Karpas-422 (cell line): ENCODE measurements around the gene SPAG9. TPM values are rescaled to one million over a fixed set of nuclear protein-coding genes. Genes with fewer than 3 reads are reported as not detected.
A peak's percentile ranks its signal among the peaks of the same experiment; 100 is the strongest.

ENCODE experiments used
- DNase-seq: peaks from one replicate; pipeline ENCODE4 v3.0.0-alpha.2; 2015
- H2AFZ ChIP-seq: fragments of 200-600 bp; sonication (generic); 2 replicates; pipeline ENCODE4 v1.6.1; 2014; ENCODE audit warnings: antibody characterized with exemption, low read length, mixed read lengths
- H3K27ac ChIP-seq: fragments of 200-600 bp; sonication (generic); 2 replicates; pipeline ENCODE4 v1.5.1; 2014; ENCODE audit warnings: mild to moderate bottlenecking, low read length, moderate library complexity
- H3K27me3 ChIP-seq: fragments of 200-600 bp; sonication (generic); 2 replicates; pipeline ENCODE4 v1.6.1; 2014; ENCODE audit warnings: low read length, mixed read lengths
- H3K36me3 ChIP-seq: fragments of 200-600 bp; sonication (generic); 2 replicates; pipeline ENCODE4 v1.6.1; 2014; ENCODE audit warnings: low read length, mixed read lengths; ENCODE audit not compliant: insufficient read depth
- H3K4me1 ChIP-seq: fragments of 200-600 bp; sonication (generic); 2 replicates; pipeline ENCODE4 v1.6.1; 2014; ENCODE audit warnings: mild to moderate bottlenecking, low read length, mixed read lengths
- H3K4me2 ChIP-seq: fragments of 200-600 bp; sonication (generic); 2 replicates; pipeline ENCODE4 v1.6.1; 2014; ENCODE audit warnings: low read length, low read depth, mild to moderate bottlenecking; ENCODE audit not compliant: poor library complexity, severe bottlenecking
- H3K4me3 ChIP-seq: fragments of 200-600 bp; sonication (generic); 2 replicates; pipeline ENCODE4 v1.5.1; 2014; ENCODE audit warnings: mild to moderate bottlenecking, antibody characterized with exemption, low read length, mixed read lengths
- H3K79me2 ChIP-seq: fragments of 200-600 bp; sonication (generic); 2 replicates; pipeline ENCODE4 v1.6.1; 2014; ENCODE audit warnings: mild to moderate bottlenecking, low read length, mixed read lengths
- H3K9ac ChIP-seq: fragments of 200-600 bp; sonication (generic); 2 replicates; pipeline ENCODE4 v1.6.0; 2014; ENCODE audit warnings: low read length
- H3K9me2 ChIP-seq: fragments of 200-600 bp; sonication (generic), shearing (Covaris generic); replicated peaks from 2 replicates; pipeline ENCODE4 v1.6.0; 2014; ENCODE audit warnings: mild to moderate bottlenecking, low read length, moderate library complexity; ENCODE audit not compliant: insufficient read depth
- H3K9me3 ChIP-seq: fragments of 300-700, 200-600 bp; sonication (generic); 2 replicates; pipeline ENCODE4 v1.6.1; 2014; ENCODE audit warnings: low read length, mixed read lengths
- H4K20me1 ChIP-seq: fragments of 200-600 bp; sonication (generic); 2 replicates; pipeline ENCODE4 v1.6.1; 2014; ENCODE audit warnings: mild to moderate bottlenecking, antibody characterized with exemption, low read length, low read depth; ENCODE audit not compliant: insufficient read depth
- total RNA-seq: library from RNA; depleted of rRNA; stranded (reverse); fragments of >200 nt; shearing (Covaris generic); gene quantifications from 2 replicates; pipeline ENCODE4 v1.2.3, GENCODE V29; 2014; ENCODE audit warnings: low replicate concordance

Gene SPAG9
- total RNA-seq, 1 experiment from 2014 or later: 62.4 TPM

DNA sequence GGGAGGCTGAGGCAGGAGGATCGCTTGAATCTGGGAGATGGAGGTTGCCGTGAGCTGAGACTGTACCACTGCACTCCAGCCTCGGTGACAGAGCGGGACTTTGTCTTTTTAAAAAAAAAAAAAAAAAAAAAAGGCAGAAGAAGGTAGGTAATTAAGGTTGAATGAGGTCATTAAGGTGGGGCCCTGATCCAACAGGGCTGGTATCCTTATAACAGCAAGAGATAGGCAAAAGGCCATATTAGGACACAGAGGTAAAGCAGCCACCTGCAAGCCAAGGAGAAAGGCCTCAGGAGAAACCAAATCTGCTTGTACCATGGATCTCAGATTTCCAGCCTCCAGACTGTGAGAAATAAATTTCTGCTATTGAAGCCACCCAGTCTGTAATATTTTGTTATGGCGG, 60.3 kb downstream of the SPAG9 start:
- Histone ChIP-seq H3K4me3 (no peak overlapping the region), H3K9me3 (no peaks in the 10 kb centered on the region), H3K9me2 (no peaks in the 10 kb centered on the region), H3K27me3 (no peaks in the 10 kb centered on the region), H3K9ac (no peak overlapping the region), H4K20me1 (no peaks in the 10 kb centered on the region), H2AFZ (no peak overlapping the region), H3K36me3 (peaks cover 7% of the 10 kb centered on the region; the same call in 1 of the 2 replicates), H3K27ac (no peak overlapping the region), H3K79me2 (peaks cover 91% of the 10 kb centered on the region), H3K4me1 (peaks cover 41% of the 10 kb centered on the region), H3K4me2 (no peak overlapping the region)
- no peak for DNase-seq

DNA sequence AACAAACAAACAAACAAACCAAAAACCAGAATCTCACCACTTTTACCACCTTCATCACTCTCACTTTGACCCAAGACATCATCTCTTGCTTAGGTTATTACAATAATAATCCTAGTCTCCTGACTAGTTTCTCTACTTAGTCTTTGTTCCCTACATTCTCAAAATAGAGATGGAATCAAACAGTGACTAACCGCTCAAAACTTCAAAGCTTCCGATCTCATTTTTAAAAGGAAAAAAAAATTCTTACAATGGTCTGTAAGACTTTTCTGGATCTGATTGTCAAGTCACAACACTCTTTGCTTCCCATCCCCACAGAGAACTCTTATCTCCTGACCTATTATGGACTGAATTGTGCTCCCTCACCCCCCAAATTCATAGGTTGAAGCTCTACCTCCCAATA, 60.9 kb downstream of the SPAG9 start:
- DNase-seq: no peak
- peaks cover 7% of the 10 kb centered on the region; the same call in 1 of the 2 replicates for H3K36me3 ChIP-seq
- H3K27ac ChIP-seq: no peak overlapping the region
- no peaks in the 10 kb centered on the region for H3K27me3 ChIP-seq
- no peak overlapping the region for H3K4me3 ChIP-seq
- H3K4me2 ChIP-seq: no peak overlapping the region
- no peaks in the 10 kb centered on the region for H3K9me2 ChIP-seq
- H2AFZ ChIP-seq: no peak overlapping the region
- H4K20me1 ChIP-seq: no peaks in the 10 kb centered on the region
- peaks cover 38% of the 10 kb centered on the region for H3K4me1 ChIP-seq
- H3K9me3 ChIP-seq: no peaks in the 10 kb centered on the region
- H3K9ac ChIP-seq: no peak overlapping the region
- peaks cover 92% of the 10 kb centered on the region for H3K79me2 ChIP-seq

DNA sequence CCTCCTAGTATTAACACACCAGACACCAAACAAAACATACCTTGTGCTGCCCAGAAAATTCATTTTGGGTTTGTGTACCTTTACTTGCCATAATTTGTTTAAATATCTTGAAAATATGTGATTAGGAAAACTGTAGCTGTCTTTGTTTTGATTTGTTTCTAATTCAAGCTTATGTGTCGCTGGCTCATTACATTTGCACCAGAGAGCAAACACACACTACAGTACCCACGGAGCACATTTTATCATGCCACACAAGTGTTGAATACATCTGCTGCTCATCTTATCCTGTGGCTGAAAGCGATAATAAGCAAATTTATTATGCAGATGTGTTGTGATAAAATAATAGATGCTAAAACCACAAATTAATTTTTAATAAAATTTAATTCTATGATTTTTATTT, 63.1 kb downstream of the SPAG9 start:
- Histone ChIP-seq H3K27ac (peak overlapping the region; percentile 28), H3K27me3 (no peaks in the 10 kb centered on the region), H3K4me1 (peaks cover 33% of the 10 kb centered on the region), H3K9ac (no peak overlapping the region), H3K4me3 (no peak overlapping the region), H2AFZ (no peak overlapping the region), H3K79me2 (peaks cover 82% of the 10 kb centered on the region), H3K4me2 (no peak overlapping the region), H3K36me3 (no peaks in the 10 kb centered on the region), H3K9me2 (no peaks in the 10 kb centered on the region), H3K9me3 (no peaks in the 10 kb centered on the region), H4K20me1 (no peaks in the 10 kb centered on the region)
- no peak for DNase-seq

DNA sequence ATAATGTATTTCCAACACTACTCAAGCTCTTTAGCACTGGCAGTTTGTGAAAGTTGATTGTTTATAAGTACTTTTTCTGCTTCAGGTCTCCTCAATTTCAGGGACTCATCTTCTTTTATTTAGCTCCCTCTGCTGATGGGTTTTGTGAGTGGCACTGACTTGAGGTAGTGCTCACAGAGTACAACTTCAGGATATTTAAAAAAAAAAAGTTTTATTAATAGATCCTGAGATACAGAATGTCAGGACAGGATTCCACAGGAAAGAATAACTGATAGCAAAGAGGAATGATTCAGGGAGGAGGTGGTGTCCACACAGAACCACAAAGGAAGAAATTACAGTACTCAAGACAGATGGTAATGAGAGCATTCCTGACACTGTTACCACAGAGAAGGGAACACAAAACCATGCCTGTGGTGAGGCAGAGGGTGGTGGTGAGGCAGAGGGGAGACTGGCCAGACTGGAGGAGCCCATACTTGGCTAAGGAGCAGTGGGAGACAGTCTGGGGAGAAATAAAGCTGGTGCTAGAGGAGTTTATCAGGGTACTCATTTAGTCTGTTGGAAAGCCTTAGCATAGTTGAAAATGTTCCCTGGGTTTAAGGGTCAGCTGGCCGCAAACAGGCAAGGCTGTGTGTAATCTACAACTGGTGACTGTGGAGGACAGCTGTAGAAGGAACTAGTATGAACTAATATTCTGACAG, 63.7 kb downstream of the SPAG9 start:
- H3K36me3 ChIP-seq: no peaks in the 10 kb centered on the region
- H4K20me1 ChIP-seq: no peaks in the 10 kb centered on the region
- no peaks in the 10 kb centered on the region for H3K9me2 ChIP-seq
- DNase-seq: peak; percentile 83
- H3K27me3 ChIP-seq: no peaks in the 10 kb centered on the region
- no peak overlapping the region for H3K9ac ChIP-seq
- H3K79me2 ChIP-seq: peaks cover 81% of the 10 kb centered on the region
- H3K9me3 ChIP-seq: no peaks in the 10 kb centered on the region
- peak overlapping the region; percentile 28 for H3K27ac ChIP-seq
- H3K4me2 ChIP-seq: peak overlapping the region; percentile 15
- H2AFZ ChIP-seq: no peak overlapping the region
- H3K4me1 ChIP-seq: peaks cover 33% of the 10 kb centered on the region
- H3K4me3 ChIP-seq: no peak overlapping the region

DNA sequence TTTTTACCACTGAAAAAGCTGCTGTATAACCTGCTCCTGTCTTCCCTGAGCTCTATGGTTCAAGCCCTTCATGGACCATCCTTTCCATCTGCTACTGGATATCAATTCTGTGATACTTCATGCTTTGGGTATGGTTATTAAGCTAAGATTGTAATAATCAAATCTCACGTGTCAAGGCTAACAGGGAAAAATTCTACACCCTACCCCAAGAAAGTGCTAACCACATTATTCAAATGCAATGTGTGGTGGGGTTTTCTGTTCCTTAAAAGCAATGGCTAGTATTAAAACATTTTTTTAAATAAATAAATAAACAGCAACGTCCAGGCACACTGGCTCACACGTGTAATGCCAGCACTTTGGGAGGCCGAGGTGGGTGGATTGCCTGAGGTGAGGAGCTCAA, 65.9 kb downstream of the SPAG9 start:
- peaks cover 55% of the 10 kb centered on the region for H3K4me1 ChIP-seq
- no peaks in the 10 kb centered on the region for H4K20me1 ChIP-seq
- no peak for DNase-seq

DNA sequence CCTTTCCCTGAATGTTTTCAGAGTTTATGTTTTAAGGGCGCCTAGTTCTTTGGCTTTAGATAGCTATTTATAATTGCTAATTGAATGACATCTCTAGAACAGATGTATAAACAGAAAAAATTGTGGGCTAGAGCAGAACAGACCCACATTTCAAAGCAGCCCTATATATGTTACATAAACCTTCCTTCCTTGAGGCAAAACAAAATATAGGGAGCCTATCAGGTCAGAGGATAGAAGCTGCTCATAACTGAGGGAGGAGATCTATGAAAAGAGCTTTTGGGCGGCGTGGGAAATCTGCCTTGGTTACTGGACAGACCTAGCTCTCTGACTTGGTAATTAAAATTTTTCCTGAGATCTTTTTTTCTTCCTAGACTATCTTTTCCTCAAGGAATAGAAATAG, 68.4 kb downstream of the SPAG9 start:
- H3K9me2 ChIP-seq: no peaks in the 10 kb centered on the region
- H2AFZ ChIP-seq: no peak overlapping the region
- H3K27me3 ChIP-seq: no peaks in the 10 kb centered on the region
- H3K9ac ChIP-seq: no peak overlapping the region
- H3K27ac ChIP-seq: peak overlapping the region; percentile 58
- DNase-seq: no peak
- peaks cover 79% of the 10 kb centered on the region for H3K79me2 ChIP-seq
- no peaks in the 10 kb centered on the region for H4K20me1 ChIP-seq
- H3K4me2 ChIP-seq: peak overlapping the region; percentile 0
- no peak overlapping the region for H3K4me3 ChIP-seq
- H3K4me1 ChIP-seq: peaks cover 60% of the 10 kb centered on the region
- no peaks in the 10 kb centered on the region for H3K9me3 ChIP-seq
- no peaks in the 10 kb centered on the region for H3K36me3 ChIP-seq

More for the DNA sequence above, 65.9 kb downstream of the SPAG9 start:
- no peaks in the 10 kb centered on the region for H3K9me3 ChIP-seq
- peaks cover 78% of the 10 kb centered on the region for H3K79me2 ChIP-seq
- no peak overlapping the region for H3K4me2 ChIP-seq
- no peaks in the 10 kb centered on the region for H3K9me2 ChIP-seq
- no peak overlapping the region for H3K27ac ChIP-seq
- H3K4me3 ChIP-seq: no peak overlapping the region
- no peak overlapping the region for H2AFZ ChIP-seq
- no peaks in the 10 kb centered on the region for H3K36me3 ChIP-seq
- no peaks in the 10 kb centered on the region for H3K27me3 ChIP-seq
- no peak overlapping the region for H3K9ac ChIP-seq

DNA sequence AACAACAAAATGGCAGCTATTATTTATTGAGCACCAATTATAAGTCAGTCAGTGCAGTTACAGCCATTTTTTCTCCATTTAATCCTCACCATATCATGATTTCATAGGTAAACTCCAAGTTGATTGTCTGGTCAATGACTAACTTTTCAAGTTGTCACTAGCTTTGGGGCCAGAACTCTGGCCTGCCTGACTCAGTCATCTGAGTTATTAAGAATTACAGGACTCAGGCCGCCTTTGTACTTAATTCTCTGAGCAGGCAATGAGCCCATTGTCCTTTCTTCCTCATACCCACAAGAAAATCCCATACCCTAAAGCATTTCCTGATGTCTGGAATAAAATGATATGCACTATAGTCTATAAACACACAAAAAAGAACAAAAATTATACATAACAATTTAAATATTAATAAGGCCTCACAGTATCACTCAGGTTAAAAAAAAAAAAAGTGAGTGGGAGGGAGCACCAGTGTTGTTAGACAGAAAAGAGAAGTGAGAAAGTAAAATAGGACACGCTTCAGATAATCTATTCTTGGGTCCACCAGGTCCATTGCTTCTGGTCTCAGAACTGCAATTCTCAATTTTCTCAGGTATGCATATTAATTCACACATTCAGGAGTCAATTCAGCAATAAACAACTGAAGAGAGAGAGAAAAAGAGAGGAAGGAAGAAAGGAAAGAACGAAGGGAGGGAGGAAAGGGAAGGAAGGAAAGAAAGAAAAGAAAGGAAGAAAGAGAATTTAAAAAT, 70.2 kb downstream of the SPAG9 start:
- H3K4me1 ChIP-seq: peaks cover 67% of the 10 kb centered on the region
- no peaks in the 10 kb centered on the region for H3K27me3 ChIP-seq
- H3K4me2 ChIP-seq: peak overlapping the region; percentile 62

DNA sequence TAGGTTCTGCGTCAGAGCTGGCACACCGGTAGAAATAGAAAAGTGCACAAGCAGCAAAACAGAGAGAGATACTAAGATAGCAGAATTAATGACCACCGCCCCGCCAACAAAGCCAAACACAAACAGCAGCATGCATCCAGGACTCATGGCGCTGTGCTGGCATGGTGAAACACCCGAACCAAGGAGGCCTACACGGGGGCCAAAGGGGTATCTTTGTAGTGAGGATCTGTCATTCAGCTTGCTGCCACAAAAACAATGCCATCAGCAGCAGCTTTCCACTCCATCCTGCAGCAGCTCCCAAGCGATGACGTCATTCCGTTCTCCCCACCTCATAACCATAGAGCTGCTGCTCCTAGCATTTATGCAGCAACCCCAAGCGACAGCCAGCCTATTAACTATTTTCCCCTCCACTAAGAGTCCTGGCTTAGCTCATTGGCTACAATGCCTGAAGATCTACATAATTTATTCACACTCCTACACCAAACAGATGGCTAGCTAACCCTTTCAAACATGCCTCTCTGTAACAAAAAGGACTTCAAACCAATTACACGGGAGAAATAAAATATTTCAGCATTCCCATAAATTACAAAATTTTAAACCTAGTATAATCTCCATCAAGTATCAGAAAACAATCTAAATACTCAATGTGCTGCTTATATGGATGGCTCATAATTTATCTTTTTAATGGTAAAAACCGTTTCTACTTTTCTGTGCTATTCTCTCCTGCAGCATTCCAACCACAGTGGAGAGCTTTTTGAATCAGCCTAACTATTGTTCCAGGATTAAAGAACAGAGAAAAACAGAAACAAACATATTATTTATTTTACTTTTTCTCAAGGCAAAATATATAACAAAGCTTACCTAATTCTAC, 73.9 kb downstream of the SPAG9 start:
- Histone ChIP-seq H3K9ac (no peak overlapping the region), H3K4me1 (peaks cover 58% of the 10 kb centered on the region), H3K27ac (peak overlapping the region; percentile 61), H3K36me3 (0 out of 2 replicates have a peak, but pooled peaks cover 3% of the 10 kb centered on the region), H4K20me1 (no peaks in the 10 kb centered on the region), H2AFZ (no peak overlapping the region), H3K4me3 (no peak overlapping the region), H3K27me3 (no peaks in the 10 kb centered on the region), H3K9me3 (no peaks in the 10 kb centered on the region), H3K79me2 (peaks cover 89% of the 10 kb centered on the region), H3K9me2 (no peaks in the 10 kb centered on the region), H3K4me2 (peak overlapping the region; percentile 38)
- peak; percentile 77 for DNase-seq

More for the DNA sequence above, 70.2 kb downstream of the SPAG9 start:
- Histone ChIP-seq H3K4me3 (no peak overlapping the region), H3K36me3 (no peaks in the 10 kb centered on the region), H2AFZ (no peak overlapping the region), H3K9ac (no peak overlapping the region), H3K79me2 (peaks cover 79% of the 10 kb centered on the region), H3K9me3 (no peaks in the 10 kb centered on the region), H4K20me1 (no peaks in the 10 kb centered on the region), H3K9me2 (no peaks in the 10 kb centered on the region), H3K27ac (peak overlapping the region; percentile 74)
- peak; percentile 74 for DNase-seq
